ENCODE measurements around the gene CFAP68.

- TF ChIP-seq EZH2 (IDR thresholded peaks at IDR 0.05; ENCODE audit: insufficient read depth, poor library complexity, severe bottlenecking) (no peak), EZH2phosphoT487 (IDR thresholded peaks at IDR 0.05; ENCODE audit: insufficient read depth, low read depth) (0 out of 2 replicates have a peak, but pooled peaks have one; percentile 22)
These were observed 32.4 kb downstream of the CFAP68 start, which contains the start of gene CRYAB for GRCh38 chr11:111911563-111912401.

All from GM23248 (cell line).